WTC11 (cell line): ENCODE results near the gene HLA-A. TPM values are rescaled to one million over a fixed set of nuclear protein-coding genes. Genes with fewer than 3 reads are reported as not detected.

Source experiments
- ATAC-seq: fragments of 200-7000 bp; cut with Tn5 transposase; 2 replicates; pipeline ENCODE4 v1.10.0; 2021; ENCODE audit warnings: mild to moderate bottlenecking, moderate library complexity
- CTCF ChIA-PET: fragments of 300-600 bp; sonication (Branson Sonifier 250); formaldehyde crosslinking; loops from one replicate; lab custom pipeline; 2021; ENCODE audit warnings: antibody characterized with exemption; lab: Charles Lee
- POLR2A ChIA-PET: fragments of 350-600 bp; sonication (Branson Sonifier 250); formaldehyde crosslinking; loops from one replicate; lab custom pipeline; 2021; ENCODE audit warnings: antibody characterized with exemption; lab: Charles Lee
- DNase-seq: peaks from one replicate; pipeline ENCODE4 v3.0.0; 2021; ENCODE audit warnings: low spot score
- H3K27ac Mint-ChIP-seq: 2 replicates; pipeline ENCODE4 v1.8.0; 2021; ENCODE audit warnings: mixed read lengths
- H3K27me3 Mint-ChIP-seq: 2 replicates; pipeline ENCODE4 v1.8.0; 2021; ENCODE audit warnings: low read depth, mild to moderate bottlenecking, moderate library complexity, mixed read lengths
- H3K36me3 Mint-ChIP-seq: 2 replicates; pipeline ENCODE4 v1.8.0; 2021; ENCODE audit warnings: mixed read lengths
- H3K4me1 Mint-ChIP-seq: 2 replicates; pipeline ENCODE4 v1.8.0; 2022; ENCODE audit warnings: mixed read lengths
- H3K4me3 Mint-ChIP-seq: 2 replicates; pipeline ENCODE4 v1.8.0; 2021; ENCODE audit warnings: mild to moderate bottlenecking, moderate library complexity, mixed read lengths
- H3K9me3 Mint-ChIP-seq: 2 replicates; pipeline ENCODE4 v1.8.0; 2021; ENCODE audit warnings: mixed read lengths
- ARID4B ChIP-seq: sonication (generic); formaldehyde crosslinking; IDR thresholded peaks from 2 replicates; pipeline ENCODE4 v1.8.0; 2023; ENCODE audit warnings: missing genetic modification reagents, mild to moderate bottlenecking, borderline replicate concordance
- CBFB ChIP-seq: sonication (generic); formaldehyde crosslinking; IDR thresholded peaks from 2 replicates; pipeline ENCODE4 v1.8.1; 2022; ENCODE audit warnings: mild to moderate bottlenecking, low read depth, missing genetic modification reagents
- CREM ChIP-seq: sonication (generic); formaldehyde crosslinking; IDR thresholded peaks from 2 replicates; pipeline ENCODE4 v1.8.1; 2022; ENCODE audit warnings: mild to moderate bottlenecking, missing genetic modification reagents, moderate library complexity
- GABPB1 ChIP-seq: sonication (generic); formaldehyde crosslinking; IDR thresholded peaks from 2 replicates; pipeline ENCODE4 v1.8.1; 2023; ENCODE audit warnings: mild to moderate bottlenecking, missing genetic modification reagents
- HMGA2 ChIP-seq: fragments of 250-450 bp; sonication (Bioruptor Pico); IDR thresholded peaks from 2 replicates; pipeline ENCODE4 v1.4.0; 2021; ENCODE audit warnings: mild to moderate bottlenecking, moderate library complexity
- IRF2 ChIP-seq: sonication (generic); formaldehyde crosslinking; IDR thresholded peaks from 2 replicates; pipeline ENCODE4 v1.8.0; 2022; ENCODE audit warnings: low read depth, missing genetic modification reagents, borderline replicate concordance
- KAT7 ChIP-seq: sonication (generic); formaldehyde crosslinking; IDR thresholded peaks from 2 replicates; pipeline ENCODE4 v1.8.1; 2023; ENCODE audit warnings: missing genetic modification reagents, mild to moderate bottlenecking, borderline replicate concordance
- TEAD1 ChIP-seq: sonication (generic); formaldehyde crosslinking; IDR thresholded peaks from 2 replicates; pipeline ENCODE4 v1.8.0; 2022; ENCODE audit warnings: mild to moderate bottlenecking, missing genetic modification reagents
- ZNF138 ChIP-seq: sonication (generic); formaldehyde crosslinking; conservative IDR thresholded peaks from 2 replicates; pipeline ENCODE4 v1.8.1; 2022; ENCODE audit warnings: mild to moderate bottlenecking, moderate library complexity, missing genetic modification reagents
- ZNF425 ChIP-seq: fragments of 250-450 bp; sonication (Bioruptor Pico); conservative IDR thresholded peaks from 2 replicates; pipeline ENCODE4 v1.9.0; 2021; ENCODE audit warnings: mild to moderate bottlenecking
- total RNA-seq: library from RNA; stranded (reverse); gene quantifications from 3 replicates; pipeline ENCODE4 v1.2.3, GENCODE V29; 2021

The HLA-A gene
- total RNA-seq, 1 experiment from 2014 or later = 93.2 TPM

- no peak for TF ChIP-seq ARID4B (CRISPR knock-in tag)
- no peak for TF ChIP-seq CBFB (CRISPR knock-in tag)
- no peak for TF ChIP-seq HMGA2
- no peak for TF ChIP-seq GABPB1 (CRISPR knock-in tag)
- TF ChIP-seq ZNF138 (CRISPR knock-in tag) = no peak
Observed at GRCh38 chr6:29933955-29934354, 8.4 kb upstream of the HLA-A start (continued).

GRCh38 chr6:29935273-29935955 lies 6.9 kb upstream of the HLA-A start:
- TF ChIP-seq ARID4B (CRISPR knock-in tag) = no peak
- TF ChIP-seq TEAD1 (CRISPR knock-in tag) = no peak
- no peak for TF ChIP-seq KAT7 (CRISPR knock-in tag)
- Mint-ChIP-seq H3K36me3 (peaks cover 15% of the 10 kb centered on the region), H3K9me3 (peaks cover 32% of the 10 kb centered on the region), H3K27me3 (peaks cover 32% of the 10 kb centered on the region), H3K4me1 (peaks cover 11% of the 10 kb centered on the region), H3K4me3 (no peak overlapping the region), H3K27ac (no peak overlapping the region)
- ATAC-seq (no peak), DNase-seq (no peak)
- CTCF ChIA-PET = no interaction called here
- POLR2A ChIA-PET = no interaction called here

GRCh38 chr6:29938746-29939508 lies 3.4 kb upstream of the HLA-A start:
- Mint-ChIP-seq H3K36me3 (peaks cover 19% of the 10 kb centered on the region), H3K4me1 (peaks cover 22% of the 10 kb centered on the region), H3K27me3 (peaks cover 52% of the 10 kb centered on the region), H3K4me3 (no peak overlapping the region), H3K27ac (no peak overlapping the region), H3K9me3 (peaks cover 32% of the 10 kb centered on the region)
- POLR2A ChIA-PET = no interaction called here
- ATAC-seq (no peak), DNase-seq (no peak)
- TF ChIP-seq ZNF425 (CRISPR knock-in tag) (no peak), IRF2 (CRISPR knock-in tag) (no peak), CREM (CRISPR knock-in tag) (no peak)
- CTCF ChIA-PET = no interaction called here
